Hepatocyte (in vitro differentiated cells): ENCODE results near the gene RFTN1. TPM values are rescaled to one million over a fixed set of nuclear protein-coding genes. Genes with fewer than 3 reads are reported as not detected.

ENCODE experiments used
- DNase-seq: peaks from one replicate; pipeline ENCODE4 v3.0.0-alpha.2; 2016; ENCODE audit warnings: low spot score
- H2AFZ ChIP-seq: fragments of 200-600 bp; sonication (generic); 2 replicates; pipeline ENCODE4 v1.6.0; 2016; ENCODE audit warnings: antibody characterized with exemption, mild to moderate bottlenecking
- H3K27ac ChIP-seq: fragments of 200-600 bp; sonication (generic); 2 replicates; pipeline ENCODE4 v1.5.1; 2016; ENCODE audit warnings: mild to moderate bottlenecking
- H3K27me3 ChIP-seq: fragments of 200-600 bp; sonication (generic); 2 replicates; pipeline ENCODE4 v1.6.1; 2016
- H3K36me3 ChIP-seq: fragments of 200-600 bp; sonication (generic); replicated peaks from 2 replicates; pipeline ENCODE4 v1.5.1; 2016; ENCODE audit warnings: low read depth; ENCODE audit not compliant: insufficient read depth
- H3K4me1 ChIP-seq: fragments of 200-600 bp; sonication (generic); 2 replicates; pipeline ENCODE4 v1.5.1; 2016; ENCODE audit warnings: mild to moderate bottlenecking, moderate library complexity; ENCODE audit not compliant: insufficient read depth
- H3K4me2 ChIP-seq: fragments of 200-600 bp; sonication (generic); 2 replicates; pipeline ENCODE4 v1.6.0; 2016
- H3K4me3 ChIP-seq: fragments of 200-600 bp; sonication (generic); 2 replicates; pipeline ENCODE4 v1.5.1; 2016; ENCODE audit warnings: mild to moderate bottlenecking
- H3K79me2 ChIP-seq: fragments of 200-600 bp; sonication (generic); 2 replicates; pipeline ENCODE4 v1.6.0; 2017; ENCODE audit warnings: mild to moderate bottlenecking
- H3K9me2 ChIP-seq: fragments of 200-600 bp; sonication (generic); replicated peaks from 2 replicates; pipeline ENCODE4 v1.6.0; 2017; ENCODE audit warnings: mild to moderate bottlenecking; ENCODE audit not compliant: insufficient read depth
- H3K9me3 ChIP-seq: fragments of 200-600 bp; sonication (generic); 2 replicates; pipeline ENCODE4 v1.5.1; 2016; ENCODE audit warnings: low read depth, mild to moderate bottlenecking
- H4K20me1 ChIP-seq: fragments of 200-600 bp; sonication (generic); 2 replicates; pipeline ENCODE4 v1.6.0; 2016; ENCODE audit warnings: mild to moderate bottlenecking; ENCODE audit not compliant: insufficient read depth, poor library complexity, severe bottlenecking
- EZH2 ChIP-seq: fragments of 200-600 bp; sonication (generic); IDR thresholded peaks from 2 replicates; pipeline ENCODE4 v1.6.1; 2016; ENCODE audit warnings: antibody characterized with exemption, mild to moderate bottlenecking, borderline replicate concordance
- EZH2phosphoT487 ChIP-seq: fragments of 200-600 bp; sonication (generic); IDR thresholded peaks from one replicate; pipeline ENCODE4 v1.6.1; 2018; ENCODE audit warnings: antibody characterized with exemption, mild to moderate bottlenecking, low read depth, moderate library complexity; ENCODE audit not compliant: unreplicated experiment, severe bottlenecking
- WGBS: methylation state at CpG from one replicate; pipeline ENCODE4 v1.1.6; 2016; ENCODE audit warnings: low lambda C conversion rate; ENCODE audit errors: missing lambda C conversion rate; 5-methylcytosine and 5-hydroxymethylcytosine counted together
- polyA plus RNA-seq: library from polyadenylated mRNA; unstranded; fragments of >200 nt; fragmentation: Nextera tagmentation; extraction: Ambion mirVana; gene quantifications from 2 replicates; pipeline ENCODE4 v1.2.1, GENCODE V29; 2016
- total RNA-seq: library from RNA; depleted of rRNA; stranded (reverse); fragments of >200 nt; gene quantifications from 2 replicates; pipeline ENCODE4 v1.2.3, GENCODE V29; 2014
- TF ChIP-seq, protein P1 (sequence below): fragments of 200-600 bp; sonication (generic); IDR thresholded peaks from 2 replicates; pipeline ENCODE4 v1.5.1; 2016; ENCODE audit warnings: antibody characterized with exemption, mild to moderate bottlenecking; ENCODE audit not compliant: poor library complexity

RFTN1 gene
- total and polyA plus RNA-seq, 2 experiments from 2014 or later: 10.0 to 14.9 TPM

DNA sequence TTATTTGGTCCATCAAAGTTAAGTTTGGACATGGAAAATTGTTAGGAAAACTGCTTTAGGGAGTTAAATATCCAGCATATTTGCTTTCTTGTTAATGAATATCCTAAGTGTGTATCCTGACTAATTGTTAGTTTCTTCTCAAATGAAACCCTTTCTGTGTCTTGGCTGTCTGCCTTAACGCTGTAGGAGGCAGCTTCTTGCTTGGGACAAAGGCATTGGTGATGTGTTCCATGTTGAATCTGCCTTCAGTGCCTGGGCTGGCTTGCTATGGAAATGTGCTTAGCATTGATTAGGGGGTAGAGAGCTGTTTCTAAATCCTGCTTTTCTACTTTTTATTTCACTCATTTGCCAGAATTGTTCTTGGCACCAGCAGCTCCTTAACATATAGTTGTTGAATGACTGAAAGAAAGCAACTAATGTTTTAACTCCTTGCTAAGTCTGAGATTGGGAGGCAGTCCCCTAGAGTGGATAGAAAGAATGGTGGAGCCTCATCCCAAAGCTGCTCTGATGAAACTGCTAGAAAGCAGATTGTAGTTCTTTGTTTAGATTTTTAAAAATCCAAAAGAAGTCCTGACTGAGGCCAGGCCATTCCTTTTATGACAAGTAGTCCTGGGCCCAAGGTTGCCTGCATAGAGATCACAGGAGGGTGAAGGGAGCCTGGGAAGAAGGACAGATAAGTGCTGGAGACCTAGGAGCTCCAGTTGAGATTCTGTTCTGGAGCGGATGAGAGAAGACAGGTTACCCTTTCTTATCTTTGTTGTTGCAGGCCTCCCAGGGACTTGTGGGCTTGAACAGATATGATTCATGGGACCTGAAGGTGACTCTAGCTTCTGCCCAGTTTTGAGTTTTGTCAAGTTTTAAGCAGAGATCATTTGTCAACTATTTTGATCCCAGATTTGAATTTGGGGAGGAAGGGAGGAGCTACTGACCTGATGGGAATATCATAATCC lies 209.2 kb downstream of the RFTN1 start:
- H3K9me2 ChIP-seq: no peaks in the 10 kb centered on the region
- H3K79me2 ChIP-seq: no peaks in the 10 kb centered on the region
- H3K4me2 ChIP-seq: no peak overlapping the region
- no peak overlapping the region for H3K4me3 ChIP-seq
- DNase-seq: no peak
- no peaks in the 10 kb centered on the region for H3K9me3 ChIP-seq
- TF ChIP-seq, protein P1, sequence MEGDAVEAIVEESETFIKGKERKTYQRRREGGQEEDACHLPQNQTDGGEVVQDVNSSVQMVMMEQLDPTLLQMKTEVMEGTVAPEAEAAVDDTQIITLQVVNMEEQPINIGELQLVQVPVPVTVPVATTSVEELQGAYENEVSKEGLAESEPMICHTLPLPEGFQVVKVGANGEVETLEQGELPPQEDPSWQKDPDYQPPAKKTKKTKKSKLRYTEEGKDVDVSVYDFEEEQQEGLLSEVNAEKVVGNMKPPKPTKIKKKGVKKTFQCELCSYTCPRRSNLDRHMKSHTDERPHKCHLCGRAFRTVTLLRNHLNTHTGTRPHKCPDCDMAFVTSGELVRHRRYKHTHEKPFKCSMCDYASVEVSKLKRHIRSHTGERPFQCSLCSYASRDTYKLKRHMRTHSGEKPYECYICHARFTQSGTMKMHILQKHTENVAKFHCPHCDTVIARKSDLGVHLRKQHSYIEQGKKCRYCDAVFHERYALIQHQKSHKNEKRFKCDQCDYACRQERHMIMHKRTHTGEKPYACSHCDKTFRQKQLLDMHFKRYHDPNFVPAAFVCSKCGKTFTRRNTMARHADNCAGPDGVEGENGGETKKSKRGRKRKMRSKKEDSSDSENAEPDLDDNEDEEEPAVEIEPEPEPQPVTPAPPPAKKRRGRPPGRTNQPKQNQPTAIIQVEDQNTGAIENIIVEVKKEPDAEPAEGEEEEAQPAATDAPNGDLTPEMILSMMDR: no peak
- TF ChIP-seq EZH2 (no peak), EZH2phosphoT487 (no peak)
- no peak overlapping the region for H3K27ac ChIP-seq
- H2AFZ ChIP-seq: no peak overlapping the region
- no peaks in the 10 kb centered on the region for H4K20me1 ChIP-seq
- H3K4me1 ChIP-seq: peaks cover 9% of the 10 kb centered on the region
- 81% methylated on average over 2 of the region's 2 CpGs for WGBS
- H3K27me3 ChIP-seq: no peaks in the 10 kb centered on the region
- no peaks in the 10 kb centered on the region for H3K36me3 ChIP-seq

- Histone ChIP-seq H3K9me2 (no peaks in the 10 kb centered on the region), H3K4me2 (no peak overlapping the region), H3K4me1 (peaks cover 9% of the 10 kb centered on the region), H3K27me3 (no peaks in the 10 kb centered on the region), H3K79me2 (no peaks in the 10 kb centered on the region), H3K36me3 (no peaks in the 10 kb centered on the region), H3K27ac (no peak overlapping the region), H3K9me3 (no peaks in the 10 kb centered on the region), H2AFZ (no peak overlapping the region), H3K4me3 (no peak overlapping the region), H4K20me1 (no peaks in the 10 kb centered on the region)
- WGBS: 59% methylated on average over 2 of the region's 2 CpGs
- TF ChIP-seq EZH2 (no peak), EZH2phosphoT487 (no peak)
- TF ChIP-seq, protein P1: no peak
- no peak for DNase-seq
Measured at GRCh38 chr3:16303037-16303575, 210.4 kb downstream of the RFTN1 start.

- Histone ChIP-seq H3K36me3 (no peaks in the 10 kb centered on the region), H3K79me2 (no peaks in the 10 kb centered on the region), H4K20me1 (no peaks in the 10 kb centered on the region), H3K27ac (no peak overlapping the region), H3K9me2 (no peaks in the 10 kb centered on the region), H3K4me3 (no peak overlapping the region), H3K4me2 (no peak overlapping the region), H3K27me3 (no peaks in the 10 kb centered on the region), H3K9me3 (no peaks in the 10 kb centered on the region), H3K4me1 (peaks cover 9% of the 10 kb centered on the region), H2AFZ (no peak overlapping the region)
- DNase-seq: no peak
- TF ChIP-seq EZH2phosphoT487 (no peak), EZH2 (no peak)
- TF ChIP-seq, protein P1: no peak
- 74% methylated on average over 6 of the region's 6 CpGs for WGBS
Measured at GRCh38 chr3:16302082-16302631, 211.3 kb downstream of the RFTN1 start.
